ENCODE data around the gene TMEM81.

The TMEM81 gene

GRCh38 chr1:205041001-205041715 is 43.1 kb downstream of the TMEM81 start:
- DNase-seq (ENCODE audit: extremely low read depth in 1 of 2, low read depth in 1 of 2) = no peak

- no peak for DNase-seq (ENCODE audit: extremely low read depth in 1 of 2, low read depth in 1 of 2)
Observed at GRCh38 chr1:205038132-205038786, 46.0 kb downstream of the TMEM81 start.

- no peak for DNase-seq (ENCODE audit: extremely low read depth in 1 of 2, low read depth in 1 of 2)
Observed at GRCh38 chr1:205037539-205037938, 46.7 kb downstream of the TMEM81 start.
